GM19328 (cell line): Measurements from ENCODE around the gene CDC20.
"Not testable (repeated sequence)": the region's sequence is repeated elsewhere in the genome, so short reads cannot be mapped to it uniquely, and the experiment has no call there.

Experiments
- ATAC-seq: cut with Tn5 transposase; IDR thresholded peaks from one replicate; pipeline ENCODE4 v1.9.1; 2021; ENCODE audit warnings: mild to moderate bottlenecking, moderate library complexity; ENCODE audit not compliant: unreplicated experiment

Gene CDC20

GRCh38 chr1:43354471-43354870, 4.3 kb upstream of the CDC20 start:
- no peak for ATAC-seq

DNA sequence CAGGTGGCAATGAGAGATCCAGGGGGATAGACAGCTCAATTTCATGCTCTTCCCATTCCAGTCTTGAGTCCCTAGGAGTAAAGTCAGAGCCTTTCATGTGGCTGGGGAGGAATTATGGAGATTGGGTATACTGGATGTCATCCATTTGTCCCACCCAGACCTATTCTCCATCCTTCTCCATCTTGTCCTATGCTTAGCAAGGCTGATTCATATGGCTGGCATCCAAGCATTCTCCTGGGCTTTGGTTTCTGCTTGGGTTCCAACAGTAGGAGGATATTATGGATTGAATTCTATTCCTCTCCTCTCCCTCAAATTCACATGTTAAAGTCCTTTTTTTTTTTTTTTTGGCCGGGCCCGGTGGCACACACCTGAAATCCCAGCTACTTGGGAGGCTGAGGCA, 3.8 kb upstream of the CDC20 start:
- ATAC-seq: no peak

GRCh38 chr1:43357251-43357650, 1.5 kb upstream of the CDC20 start:
- ATAC-seq: no peak

- peak; percentile 5 for ATAC-seq
These were observed 548 bp upstream of the CDC20 start for GRCh38 chr1:43358121-43358745.

DNA sequence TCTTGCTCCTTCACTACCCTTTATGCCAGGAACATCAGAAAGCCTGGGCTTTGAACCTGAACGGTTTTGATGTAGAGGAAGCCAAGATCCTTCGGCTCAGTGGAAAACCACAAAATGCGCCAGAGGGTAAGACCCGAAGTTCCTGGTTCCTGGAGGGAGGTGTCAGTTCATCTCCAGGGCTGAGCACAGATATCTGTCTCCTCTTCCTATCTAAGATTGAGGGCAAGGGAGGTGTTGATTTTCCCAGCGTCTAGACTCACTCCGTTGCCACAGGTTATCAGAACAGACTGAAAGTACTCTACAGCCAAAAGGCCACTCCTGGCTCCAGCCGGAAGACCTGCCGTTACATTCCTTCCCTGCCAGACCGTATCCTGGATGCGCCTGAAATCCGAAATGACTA, 915 bp downstream of the CDC20 start:
- no peak for ATAC-seq

- ATAC-seq: no peak
These were observed 1.8 kb downstream of the CDC20 start for GRCh38 chr1:43360616-43361015.

DNA sequence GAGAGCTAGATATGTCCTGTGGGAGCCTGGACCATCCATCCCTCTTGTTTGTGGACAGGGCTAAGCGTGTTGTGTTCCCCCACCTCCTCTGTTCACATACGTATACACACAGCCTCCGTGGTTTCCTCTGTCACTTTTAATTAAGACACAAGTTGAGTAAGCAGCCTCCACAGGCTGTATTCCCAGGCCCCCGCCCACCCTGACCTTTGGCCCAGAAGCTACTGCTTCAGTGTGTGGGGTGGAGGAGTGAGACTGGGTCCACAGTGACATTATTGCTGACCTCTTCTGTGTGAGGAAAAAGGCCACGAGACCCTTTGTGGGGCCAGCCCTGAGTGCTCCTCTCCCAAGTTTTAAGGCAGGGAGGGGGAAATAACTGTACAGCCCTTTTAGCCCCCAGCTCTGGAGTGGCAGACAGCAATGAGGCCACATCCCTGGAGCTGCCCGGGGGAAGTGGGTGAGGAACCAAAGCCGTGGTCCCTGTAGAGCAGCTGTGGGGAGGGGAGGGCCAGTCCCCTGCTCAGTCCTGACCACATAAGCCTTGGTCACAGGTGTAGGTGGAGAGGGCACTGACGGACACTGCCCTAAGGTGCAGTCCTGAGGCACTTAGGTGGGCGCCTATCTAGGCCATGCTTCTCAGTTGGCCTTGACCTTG, 4.6 kb downstream of the CDC20 start:
- ATAC-seq: no peak

GRCh38 chr1:43363935-43364525, 5.2 kb downstream of the CDC20 start:
- ATAC-seq: no peak

GRCh38 chr1:43365678-43366077, 6.9 kb downstream of the CDC20 start:
- no peak for ATAC-seq

DNA sequence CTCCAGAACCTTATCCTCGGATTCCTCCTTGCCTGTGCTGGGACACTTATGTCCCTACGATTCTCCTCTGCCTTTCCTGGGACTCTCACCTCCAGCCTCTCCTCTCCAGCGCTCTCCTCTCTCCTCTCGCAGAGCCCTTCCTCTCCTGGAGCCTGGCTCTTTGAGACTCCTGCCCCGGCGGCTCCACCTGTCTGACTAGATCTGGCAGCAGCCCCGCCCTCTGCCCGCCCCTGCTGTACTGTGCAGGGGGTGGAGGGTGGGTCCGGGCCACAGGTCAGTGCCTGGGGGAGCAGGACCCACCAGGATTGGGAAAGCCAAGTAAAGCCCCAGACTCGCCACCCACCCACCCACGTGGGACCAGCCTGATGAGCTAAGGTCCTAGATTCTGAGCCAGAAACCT, 7.4 kb downstream of the CDC20 start:
- no peak for ATAC-seq

DNA sequence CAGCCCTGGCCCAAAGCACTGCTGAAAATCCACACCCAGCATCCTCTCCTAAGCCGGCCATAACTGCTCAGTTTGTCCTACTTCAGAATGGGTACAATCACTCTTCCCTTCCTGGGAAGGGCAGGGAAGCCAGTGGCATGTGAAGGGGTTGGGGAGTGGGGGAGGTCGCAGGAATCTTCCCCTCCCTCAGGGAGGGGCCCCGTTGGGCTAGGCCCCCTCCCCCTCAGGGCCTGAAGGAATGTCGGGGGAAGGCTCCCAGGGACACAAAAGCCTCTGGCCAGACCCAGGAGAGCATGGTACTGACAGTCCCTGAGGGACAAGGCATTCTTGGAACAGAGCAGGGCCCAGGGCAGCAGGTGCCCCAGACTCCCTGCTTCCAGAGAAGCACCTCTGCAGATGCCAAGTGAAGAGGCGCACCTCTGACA, 7.8 kb downstream of the CDC20 start:
- ATAC-seq: no peak

DNA sequence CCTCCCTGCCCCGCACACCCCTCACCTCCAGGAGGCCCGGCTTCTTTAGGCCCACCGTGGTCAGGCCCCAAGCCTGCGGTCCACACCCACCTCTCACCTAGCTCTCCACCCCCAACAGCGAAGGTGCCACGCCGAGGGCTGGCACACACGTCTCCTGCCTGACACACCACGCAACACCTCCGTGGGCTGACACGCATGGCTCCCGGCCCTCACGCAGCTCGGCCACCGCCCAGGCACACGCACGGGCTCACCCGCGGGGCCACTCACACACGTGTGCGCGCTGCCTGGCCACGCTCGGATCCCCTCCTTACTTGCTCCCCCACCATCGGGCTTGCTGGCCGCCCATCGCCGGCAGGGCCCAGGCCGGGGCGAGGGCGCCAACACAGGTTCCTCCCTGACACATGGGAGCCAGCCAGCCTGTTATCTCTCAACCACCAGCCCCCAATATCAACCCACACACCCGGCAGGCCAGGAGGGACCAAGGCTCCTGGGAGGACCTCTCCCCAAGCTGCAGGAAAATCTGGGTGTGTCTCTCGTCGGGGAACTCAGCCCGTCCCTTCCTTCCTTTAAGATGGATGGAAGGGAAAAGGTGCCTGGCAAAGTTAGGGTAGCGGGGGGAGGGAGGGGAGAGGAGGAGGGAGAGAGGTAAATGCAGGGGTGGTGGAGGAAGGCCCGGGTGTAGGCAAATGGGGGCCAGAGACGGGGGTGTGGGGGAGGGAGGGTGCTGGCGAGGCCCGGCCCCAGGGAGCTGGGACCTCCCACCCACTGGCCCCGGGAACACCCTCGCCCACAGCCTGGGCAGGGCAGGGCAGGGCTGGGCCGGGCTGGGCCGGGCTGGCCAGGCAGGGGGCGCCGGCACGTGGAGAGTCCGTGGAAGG, 8.5 kb downstream of the CDC20 start:
- ATAC-seq: peak; percentile 47

DNA sequence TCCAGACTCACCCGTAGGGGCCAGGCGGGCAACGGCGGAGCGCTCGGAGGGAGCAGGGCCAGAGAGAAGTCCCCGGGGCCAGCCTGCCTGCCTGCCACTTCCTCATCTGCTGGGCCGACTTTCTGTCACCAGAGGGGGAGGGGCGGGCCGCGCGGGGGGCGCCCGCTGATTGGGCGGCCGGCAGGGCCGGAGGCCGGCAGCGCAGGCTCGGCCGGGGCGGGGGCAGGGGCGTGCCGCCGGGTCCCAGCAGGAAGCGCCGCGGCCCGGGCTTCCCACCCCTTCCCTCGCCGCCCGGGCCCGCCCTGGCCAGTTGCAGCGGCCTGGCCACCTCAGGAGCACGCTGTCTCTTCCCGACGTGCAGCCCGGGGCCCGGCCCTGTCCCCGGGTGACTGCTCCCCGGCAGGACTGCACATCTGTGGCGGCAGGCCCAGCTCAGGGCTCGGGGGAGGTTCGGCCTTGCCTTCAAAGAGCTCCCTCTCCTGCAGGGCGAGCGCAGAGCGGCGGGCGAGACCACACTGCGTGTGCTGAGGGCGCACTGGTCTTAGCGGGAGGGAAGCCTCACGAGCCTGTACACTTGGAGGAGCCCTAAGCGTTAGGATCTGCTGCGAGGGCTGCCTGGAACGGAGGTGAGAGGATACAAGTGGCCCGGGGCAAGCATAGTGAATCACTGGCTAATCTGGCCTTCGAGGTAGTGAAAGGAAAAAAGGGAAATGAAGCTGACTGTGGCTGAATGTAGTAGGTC, 9.3 kb downstream of the CDC20 start, which contains the start of gene ELOVL1:
Gene ELOVL1, minus strand, starts transcription at position 108 of the 742 bp plus-strand sequence. CDS start 2,402 bp downstream, outside the sequence.
- ATAC-seq: peak; percentile 78

DNA sequence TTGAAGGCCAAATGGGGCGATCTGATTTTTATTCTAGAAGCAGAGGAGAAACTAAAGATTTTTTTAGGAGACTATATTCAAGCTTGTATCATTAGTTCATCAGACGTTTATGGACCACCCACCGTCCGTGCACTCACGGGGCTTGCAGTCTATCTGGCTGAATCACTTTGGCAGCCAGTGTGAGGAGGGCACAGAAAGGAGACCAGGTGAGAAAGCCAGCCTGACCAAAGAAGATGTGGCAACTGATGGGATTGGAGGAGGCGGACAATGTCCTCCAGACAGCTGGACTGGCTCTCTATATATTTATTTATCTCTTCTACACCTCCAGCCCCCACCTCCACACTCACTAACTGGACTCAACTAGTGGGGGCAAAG, 9.9 kb downstream of the CDC20 start:
- ATAC-seq: no peak

- not testable (repeated sequence) for ATAC-seq
These were observed 11.0 kb downstream of the CDC20 start for GRCh38 chr1:43369779-43370178.

GRCh38 chr1:43370564-43370963, 11.8 kb downstream of the CDC20 start:
- no peak for ATAC-seq

DNA sequence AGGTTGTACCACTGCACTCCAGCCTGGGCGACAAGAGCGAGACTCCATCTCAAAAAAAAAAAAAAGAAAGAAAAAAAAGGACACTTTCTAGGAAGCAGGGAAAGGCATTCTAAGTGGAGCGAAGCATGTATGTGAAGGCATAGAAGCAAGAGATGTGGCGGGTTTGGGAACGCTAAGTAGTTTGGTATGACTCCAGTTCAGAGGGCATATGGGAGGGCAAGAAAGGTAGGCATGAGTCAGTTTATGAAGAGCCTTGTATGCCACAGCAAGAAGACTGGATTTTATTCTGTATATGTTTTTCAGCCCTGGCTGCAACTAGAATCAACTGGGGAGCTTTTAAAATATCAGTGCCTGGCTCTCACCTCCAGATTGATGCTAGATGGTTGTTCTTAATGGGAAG, 13.4 kb downstream of the CDC20 start:
- no peak for ATAC-seq

- no peak for ATAC-seq
These were observed 14.5 kb downstream of the CDC20 start for GRCh38 chr1:43373066-43373940.

- ATAC-seq: no peak
These were observed 18.0 kb downstream of the CDC20 start for GRCh38 chr1:43376723-43377235.
